IMR-90 (cell line): ENCODE measurements around the gene KCNQ1.

ENCODE experiments used
- CTCF ChIP-seq: conservative IDR thresholded peaks from 2 replicates; pipeline ENCODE4 v1.5.1; 2012; ENCODE audit warnings: mild to moderate bottlenecking, low read depth, low read length, improper control_type of control experiment
- MXI1 ChIP-seq: IDR thresholded peaks from 2 replicates; pipeline ENCODE4 v1.6.1; 2012; ENCODE audit warnings: low read depth, mild to moderate bottlenecking, low read length, moderate library complexity, borderline replicate concordance
- POLR2A ChIP-seq: IDR thresholded peaks from 2 replicates; pipeline ENCODE4 v1.6.1; 2012; ENCODE audit warnings: mild to moderate bottlenecking, low read depth, low read length
- RAD21 ChIP-seq: IDR thresholded peaks from 2 replicates; pipeline ENCODE4 v1.6.1; 2012; ENCODE audit warnings: low read length, improper control_type of control experiment
- RCOR1 ChIP-seq: IDR thresholded peaks from 2 replicates; pipeline ENCODE4 v1.6.1; 2012; ENCODE audit warnings: mild to moderate bottlenecking, low read length, improper control_type of control experiment; ENCODE audit not compliant: insufficient replicate concordance
- SMC3 ChIP-seq: fragments of 150-350 bp; IDR thresholded peaks from 2 replicates; pipeline ENCODE4 v1.6.1; 2016; ENCODE audit warnings: low read depth, mild to moderate bottlenecking, antibody characterized with exemption, low read length, moderate library complexity
- USF2 ChIP-seq: fragments of 150-350 bp; IDR thresholded peaks from 2 replicates; pipeline ENCODE4 v1.6.1; 2017; ENCODE audit warnings: mild to moderate bottlenecking, antibody characterized with exemption, low read length, low read depth

- TF ChIP-seq RAD21: no peak
- TF ChIP-seq CTCF: no peak
- TF ChIP-seq MXI1: no peak
- TF ChIP-seq USF2: no peak
- TF ChIP-seq RCOR1: no peak
- TF ChIP-seq POLR2A: no peak
- no peak for TF ChIP-seq SMC3
Observed at GRCh38 chr11:2893935-2894334, 449.1 kb downstream of the KCNQ1 start.
